Cardiac ventricle fibroblast (primary cell): ENCODE measurements around the gene DCN. TPM values are rescaled to one million over a fixed set of nuclear protein-coding genes. Genes with fewer than 3 reads are reported as not detected.

Experiments
- total RNA-seq: library from RNA; depleted of rRNA; stranded (reverse); fragments of >200 nt; gene quantifications from 2 replicates; pipeline ENCODE4 v1.2.3, GENCODE V29; 2015

Gene DCN
- total RNA-seq, result 2,110 and 2,484 TPM in 2 replicates

GRCh38 chr12:91182636-91183455 lies at the start of gene DCN:
Gene DCN (minus strand): TSS chr12:91182817. CDS start chr12:91178552, 4,265 bp downstream.

GRCh38 chr12:91111366-91112325 lies 71.0 kb downstream of the DCN start, which contains the start of gene LUM:
Gene LUM (minus strand): TSS chr12:91111494. CDS start chr12:91108979, 2,515 bp downstream.

Other genes starting within 250 kb of the DCN start
- not detected in 2 replicates for gene CCER1, start 227.6 kb downstream of the DCN start, total RNA-seq
- not detected in 2 replicates for gene EPYC, start 177.8 kb downstream of the DCN start, total RNA-seq
- gene KERA, start 124.8 kb downstream of the DCN start, total RNA-seq, result 0.20 TPM in 1 of 2 replicates, not detected in the other
- gene LUM, start 71.3 kb downstream of the DCN start, total RNA-seq, result 747 and 759 TPM in 2 replicates